ENCODE measurements around the gene SOX21.
A peak's percentile ranks its signal among the peaks of the same experiment; 100 is the strongest.
"Not testable (repeated sequence)": the region's sequence is repeated elsewhere in the genome, so short reads cannot be mapped to it uniquely, and the experiment has no call there.

SOX21 gene
- total RNA-seq = 0 to 0.77 (median 0) reads per million in 17 experiments

GRCh38 chr13:94712287-94712811, at the start of gene SOX21:
Gene SOX21, minus strand, starts transcription at chr13:94712545. Its CDS starts 496 bp downstream, at chr13:94712049.
- no peak for DNase-seq

- no peak for DNase-seq
Observed at GRCh38 chr13:94761407-94761806, 49.1 kb upstream of the SOX21 start.

- DNase-seq = no peak
Observed at GRCh38 chr13:94759120-94759728, 46.9 kb upstream of the SOX21 start.

GRCh38 chr13:94758436-94758960, 46.2 kb upstream of the SOX21 start:
- DNase-seq = no peak

GRCh38 chr13:94753327-94753726, 41.0 kb upstream of the SOX21 start:
- DNase-seq = no peak

- no peak for DNase-seq
Observed at GRCh38 chr13:94749162-94749561, 36.8 kb upstream of the SOX21 start.

GRCh38 chr13:94739235-94739634, 26.9 kb upstream of the SOX21 start:
- DNase-seq = no peak

- no peak for DNase-seq
Observed at GRCh38 chr13:94731028-94731427, 18.7 kb upstream of the SOX21 start.

- not testable (repeated sequence) for DNase-seq
Observed at GRCh38 chr13:94729941-94730340, 17.6 kb upstream of the SOX21 start.

- DNase-seq = no peak
Observed at GRCh38 chr13:94726425-94726824, 14.1 kb upstream of the SOX21 start.

GRCh38 chr13:94722609-94723345, 10.4 kb upstream of the SOX21 start:
- DNase-seq = no peak

GRCh38 chr13:94718697-94719096, 6.4 kb upstream of the SOX21 start:
- not testable (repeated sequence) for DNase-seq

- DNase-seq = no peak
Observed at GRCh38 chr13:94717916-94718315, 5.6 kb upstream of the SOX21 start.

GRCh38 chr13:94716016-94716415, 3.7 kb upstream of the SOX21 start:
- no peak for DNase-seq

GRCh38 chr13:94713561-94714182, 1.3 kb upstream of the SOX21 start:
- DNase-seq = no peak

- DNase-seq = peak in 3 of 4 experiments; percentile 20 to 61 (median 35)
Observed at GRCh38 chr13:94712812-94713560, 641 bp upstream of the SOX21 start.

- peak; percentile 10 to 50 (median 27) for DNase-seq
Observed at GRCh38 chr13:94711561-94712286, 621 bp downstream of the SOX21 start.

GRCh38 chr13:94710881-94711560, 1.3 kb downstream of the SOX21 start:
- peak in 2 of 4 experiments; percentile 46 to 54 for DNase-seq

GRCh38 chr13:94710065-94710781, 2.1 kb downstream of the SOX21 start:
- DNase-seq = no peak

Measured in suppressor macrophage (primary cell).